ENCODE data around the gene LONP1. TPM values are rescaled to one million over a fixed set of nuclear protein-coding genes. Genes with fewer than 3 reads are reported as not detected.
A peak's percentile ranks its signal among the peaks of the same experiment; 100 is the strongest.

Gene LONP1
- total and polyA plus RNA-seq, 2 of the 8 experiments (the other 6 are each of a cell fraction or from before 2014, with no cell fraction given): 98.1 to 117 TPM

DNA sequence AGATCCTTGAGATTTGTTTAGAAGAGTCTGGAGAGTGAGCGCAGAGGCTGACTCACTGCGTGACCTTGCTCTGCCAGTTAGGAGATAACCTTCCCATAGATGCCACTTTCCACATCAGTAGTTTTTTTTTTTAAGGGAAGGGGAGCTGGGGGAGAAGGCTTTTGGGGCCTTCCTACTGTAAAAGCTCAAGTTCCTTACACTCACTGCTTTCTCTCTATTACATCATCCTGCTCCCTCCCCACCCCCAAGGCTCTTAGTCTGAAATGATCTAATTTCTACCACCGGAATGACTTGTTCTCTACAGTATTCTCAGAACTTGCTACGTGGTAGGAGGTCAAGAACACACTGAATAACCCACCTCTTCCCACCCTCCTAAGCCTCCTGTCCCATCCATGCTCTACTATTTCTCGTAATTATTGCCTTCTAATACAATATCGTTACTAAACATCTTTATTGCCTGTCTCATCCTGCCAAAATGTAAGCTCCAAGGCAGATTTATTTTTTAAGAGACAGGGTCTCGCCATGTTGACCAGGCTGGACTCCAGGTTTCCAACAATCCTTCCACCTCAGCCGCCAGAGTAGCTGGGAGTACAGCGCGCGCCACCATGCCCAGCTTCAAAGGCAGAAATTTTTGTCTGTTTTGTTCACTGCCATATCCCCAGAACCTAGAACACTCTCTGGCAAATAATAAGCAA, 1.2 kb downstream of the LONP1 start (continued):
- TF ChIP-seq, protein P1, sequence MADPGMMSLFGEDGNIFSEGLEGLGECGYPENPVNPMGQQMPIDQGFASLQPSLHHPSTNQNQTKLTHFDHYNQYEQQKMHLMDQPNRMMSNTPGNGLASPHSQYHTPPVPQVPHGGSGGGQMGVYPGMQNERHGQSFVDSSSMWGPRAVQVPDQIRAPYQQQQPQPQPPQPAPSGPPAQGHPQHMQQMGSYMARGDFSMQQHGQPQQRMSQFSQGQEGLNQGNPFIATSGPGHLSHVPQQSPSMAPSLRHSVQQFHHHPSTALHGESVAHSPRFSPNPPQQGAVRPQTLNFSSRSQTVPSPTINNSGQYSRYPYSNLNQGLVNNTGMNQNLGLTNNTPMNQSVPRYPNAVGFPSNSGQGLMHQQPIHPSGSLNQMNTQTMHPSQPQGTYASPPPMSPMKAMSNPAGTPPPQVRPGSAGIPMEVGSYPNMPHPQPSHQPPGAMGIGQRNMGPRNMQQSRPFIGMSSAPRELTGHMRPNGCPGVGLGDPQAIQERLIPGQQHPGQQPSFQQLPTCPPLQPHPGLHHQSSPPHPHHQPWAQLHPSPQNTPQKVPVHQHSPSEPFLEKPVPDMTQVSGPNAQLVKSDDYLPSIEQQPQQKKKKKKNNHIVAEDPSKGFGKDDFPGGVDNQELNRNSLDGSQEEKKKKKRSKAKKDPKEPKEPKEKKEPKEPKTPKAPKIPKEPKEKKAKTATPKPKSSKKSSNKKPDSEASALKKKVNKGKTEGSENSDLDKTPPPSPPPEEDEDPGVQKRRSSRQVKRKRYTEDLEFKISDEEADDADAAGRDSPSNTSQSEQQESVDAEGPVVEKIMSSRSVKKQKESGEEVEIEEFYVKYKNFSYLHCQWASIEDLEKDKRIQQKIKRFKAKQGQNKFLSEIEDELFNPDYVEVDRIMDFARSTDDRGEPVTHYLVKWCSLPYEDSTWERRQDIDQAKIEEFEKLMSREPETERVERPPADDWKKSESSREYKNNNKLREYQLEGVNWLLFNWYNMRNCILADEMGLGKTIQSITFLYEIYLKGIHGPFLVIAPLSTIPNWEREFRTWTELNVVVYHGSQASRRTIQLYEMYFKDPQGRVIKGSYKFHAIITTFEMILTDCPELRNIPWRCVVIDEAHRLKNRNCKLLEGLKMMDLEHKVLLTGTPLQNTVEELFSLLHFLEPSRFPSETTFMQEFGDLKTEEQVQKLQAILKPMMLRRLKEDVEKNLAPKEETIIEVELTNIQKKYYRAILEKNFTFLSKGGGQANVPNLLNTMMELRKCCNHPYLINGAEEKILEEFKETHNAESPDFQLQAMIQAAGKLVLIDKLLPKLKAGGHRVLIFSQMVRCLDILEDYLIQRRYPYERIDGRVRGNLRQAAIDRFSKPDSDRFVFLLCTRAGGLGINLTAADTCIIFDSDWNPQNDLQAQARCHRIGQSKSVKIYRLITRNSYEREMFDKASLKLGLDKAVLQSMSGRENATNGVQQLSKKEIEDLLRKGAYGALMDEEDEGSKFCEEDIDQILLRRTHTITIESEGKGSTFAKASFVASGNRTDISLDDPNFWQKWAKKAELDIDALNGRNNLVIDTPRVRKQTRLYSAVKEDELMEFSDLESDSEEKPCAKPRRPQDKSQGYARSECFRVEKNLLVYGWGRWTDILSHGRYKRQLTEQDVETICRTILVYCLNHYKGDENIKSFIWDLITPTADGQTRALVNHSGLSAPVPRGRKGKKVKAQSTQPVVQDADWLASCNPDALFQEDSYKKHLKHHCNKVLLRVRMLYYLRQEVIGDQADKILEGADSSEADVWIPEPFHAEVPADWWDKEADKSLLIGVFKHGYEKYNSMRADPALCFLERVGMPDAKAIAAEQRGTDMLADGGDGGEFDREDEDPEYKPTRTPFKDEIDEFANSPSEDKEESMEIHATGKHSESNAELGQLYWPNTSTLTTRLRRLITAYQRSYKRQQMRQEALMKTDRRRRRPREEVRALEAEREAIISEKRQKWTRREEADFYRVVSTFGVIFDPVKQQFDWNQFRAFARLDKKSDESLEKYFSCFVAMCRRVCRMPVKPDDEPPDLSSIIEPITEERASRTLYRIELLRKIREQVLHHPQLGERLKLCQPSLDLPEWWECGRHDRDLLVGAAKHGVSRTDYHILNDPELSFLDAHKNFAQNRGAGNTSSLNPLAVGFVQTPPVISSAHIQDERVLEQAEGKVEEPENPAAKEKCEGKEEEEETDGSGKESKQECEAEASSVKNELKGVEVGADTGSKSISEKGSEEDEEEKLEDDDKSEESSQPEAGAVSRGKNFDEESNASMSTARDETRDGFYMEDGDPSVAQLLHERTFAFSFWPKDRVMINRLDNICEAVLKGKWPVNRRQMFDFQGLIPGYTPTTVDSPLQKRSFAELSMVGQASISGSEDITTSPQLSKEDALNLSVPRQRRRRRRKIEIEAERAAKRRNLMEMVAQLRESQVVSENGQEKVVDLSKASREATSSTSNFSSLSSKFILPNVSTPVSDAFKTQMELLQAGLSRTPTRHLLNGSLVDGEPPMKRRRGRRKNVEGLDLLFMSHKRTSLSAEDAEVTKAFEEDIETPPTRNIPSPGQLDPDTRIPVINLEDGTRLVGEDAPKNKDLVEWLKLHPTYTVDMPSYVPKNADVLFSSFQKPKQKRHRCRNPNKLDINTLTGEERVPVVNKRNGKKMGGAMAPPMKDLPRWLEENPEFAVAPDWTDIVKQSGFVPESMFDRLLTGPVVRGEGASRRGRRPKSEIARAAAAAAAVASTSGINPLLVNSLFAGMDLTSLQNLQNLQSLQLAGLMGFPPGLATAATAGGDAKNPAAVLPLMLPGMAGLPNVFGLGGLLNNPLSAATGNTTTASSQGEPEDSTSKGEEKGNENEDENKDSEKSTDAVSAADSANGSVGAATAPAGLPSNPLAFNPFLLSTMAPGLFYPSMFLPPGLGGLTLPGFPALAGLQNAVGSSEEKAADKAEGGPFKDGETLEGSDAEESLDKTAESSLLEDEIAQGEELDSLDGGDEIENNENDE (IDR thresholded peaks at IDR 0.05; ENCODE audit: insufficient replicate concordance, low read length): no peak
- TF ChIP-seq MAFK (IDR thresholded peaks at IDR 0.05; ENCODE audit: low read depth, low read length) (no peak), TBP (IDR thresholded peaks at IDR 0.05; ENCODE audit: low read depth, low read length) (no peak), FOSL1 (IDR thresholded peaks at IDR 0.05; ENCODE audit: insufficient read depth, low read depth, low read length) (no peak), CBX5 (IDR thresholded peaks at IDR 0.05; ENCODE audit: low read depth, low read length) (no peak), CBX8 (IDR thresholded peaks at IDR 0.05; ENCODE audit: borderline replicate concordance, low read depth, low read length) (no peak), POLR2AphosphoS5 (IDR thresholded peaks at IDR 0.05; ENCODE audit: low read depth, low read length) (no peak), POLR2A (IDR thresholded peaks at IDR 0.05; ENCODE audit: control extremely low read depth in 1 of 2, low read depth in 2 of 2, low read length in 2 of 2) (peak in 1 of 2 experiments; percentile 5; a peak in 2 of 3 replicates), CEBPB (IDR thresholded peaks at IDR 0.05; ENCODE audit: low read depth, low read length) (peak; percentile 37; the same call in 1 of the 2 replicates), SIX5 (IDR thresholded peaks at IDR 0.05; ENCODE audit: low read depth, low read length) (no peak), SIN3A (conservative IDR thresholded peaks at IDR 0.05 in 1 of 2, IDR thresholded peaks at IDR 0.05 in 1 of 2; ENCODE audit: low read depth in 1 of 2, low read length in 2 of 2) (no peak; a peak in 1 of 4 replicates)

All from H1 (cell line).